Activated CD8-positive, alpha-beta memory T cell treated with anti-CD3 and anti-CD28 coated beads, Interleukin-2, amount 50 U/mL, for 1 hour (primary cell): ENCODE results near the gene ATF7IP.

Experiments used
- DNase-seq: peaks from one replicate; pipeline ENCODE4 v3.0.0-alpha.2; 2020; ENCODE audit errors: extremely low read depth

Gene ATF7IP

GRCh38 chr12:14505626-14506596 lies 140.4 kb downstream of the ATF7IP start:
- DNase-seq: no peak

- DNase-seq: no peak
These were observed 145.1 kb downstream of the ATF7IP start for GRCh38 chr12:14510574-14510973.

GRCh38 chr12:14514154-14514842 lies 148.8 kb downstream of the ATF7IP start:
- DNase-seq: no peak

- DNase-seq: no peak
These were observed 149.5 kb downstream of the ATF7IP start for GRCh38 chr12:14514946-14515345.

GRCh38 chr12:14521822-14522221 lies 156.3 kb downstream of the ATF7IP start:
- DNase-seq: no peak

GRCh38 chr12:14525964-14526363 lies 160.5 kb downstream of the ATF7IP start:
- DNase-seq: no peak

- no peak for DNase-seq
These were observed 166.7 kb downstream of the ATF7IP start for GRCh38 chr12:14532152-14532551.

- no peak for DNase-seq
These were observed 171.6 kb downstream of the ATF7IP start for GRCh38 chr12:14537088-14537487.

- no peak for DNase-seq
These were observed 175.4 kb downstream of the ATF7IP start for GRCh38 chr12:14540801-14541462.

GRCh38 chr12:14545144-14546124 lies 180.0 kb downstream of the ATF7IP start:
- no peak for DNase-seq

- no peak for DNase-seq
These were observed 182.1 kb downstream of the ATF7IP start for GRCh38 chr12:14547571-14547970.

- no peak for DNase-seq
These were observed 183.1 kb downstream of the ATF7IP start for GRCh38 chr12:14548609-14549008.
